ENCODE results near the gene ADGRA3.

The ADGRA3 gene

DNA sequence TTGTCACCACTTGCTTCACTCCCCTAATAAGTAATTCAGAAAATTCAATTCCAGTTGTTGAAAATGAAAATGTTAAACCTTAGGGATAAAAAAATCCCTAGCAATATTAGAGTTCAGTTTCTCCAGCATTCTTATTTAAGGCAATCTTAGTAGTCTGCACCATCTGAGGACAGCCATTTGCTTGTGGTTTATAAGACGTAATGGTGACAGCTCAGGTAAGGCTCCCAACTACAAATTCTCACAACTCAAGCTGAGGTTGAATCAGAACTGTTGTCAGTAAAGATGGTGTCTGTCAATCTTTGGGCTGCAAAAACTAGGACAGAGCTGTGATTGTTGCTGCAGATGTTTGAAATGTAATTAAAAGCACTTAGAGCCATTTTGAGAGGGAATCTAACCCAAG is 16.3 kb upstream of the ADGRA3 start:
- ChIA-PET POLR2A (no interaction called here), CTCF (no interaction called here)
- DNase-seq (ENCODE audit: extremely low spot score) = no peak
- TF ChIP-seq, protein P1, sequence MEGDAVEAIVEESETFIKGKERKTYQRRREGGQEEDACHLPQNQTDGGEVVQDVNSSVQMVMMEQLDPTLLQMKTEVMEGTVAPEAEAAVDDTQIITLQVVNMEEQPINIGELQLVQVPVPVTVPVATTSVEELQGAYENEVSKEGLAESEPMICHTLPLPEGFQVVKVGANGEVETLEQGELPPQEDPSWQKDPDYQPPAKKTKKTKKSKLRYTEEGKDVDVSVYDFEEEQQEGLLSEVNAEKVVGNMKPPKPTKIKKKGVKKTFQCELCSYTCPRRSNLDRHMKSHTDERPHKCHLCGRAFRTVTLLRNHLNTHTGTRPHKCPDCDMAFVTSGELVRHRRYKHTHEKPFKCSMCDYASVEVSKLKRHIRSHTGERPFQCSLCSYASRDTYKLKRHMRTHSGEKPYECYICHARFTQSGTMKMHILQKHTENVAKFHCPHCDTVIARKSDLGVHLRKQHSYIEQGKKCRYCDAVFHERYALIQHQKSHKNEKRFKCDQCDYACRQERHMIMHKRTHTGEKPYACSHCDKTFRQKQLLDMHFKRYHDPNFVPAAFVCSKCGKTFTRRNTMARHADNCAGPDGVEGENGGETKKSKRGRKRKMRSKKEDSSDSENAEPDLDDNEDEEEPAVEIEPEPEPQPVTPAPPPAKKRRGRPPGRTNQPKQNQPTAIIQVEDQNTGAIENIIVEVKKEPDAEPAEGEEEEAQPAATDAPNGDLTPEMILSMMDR (IDR thresholded peaks at IDR 0.05; ENCODE audit: control extremely low read depth, extremely low read depth, low read depth, missing control alignments) = no peak

DNA sequence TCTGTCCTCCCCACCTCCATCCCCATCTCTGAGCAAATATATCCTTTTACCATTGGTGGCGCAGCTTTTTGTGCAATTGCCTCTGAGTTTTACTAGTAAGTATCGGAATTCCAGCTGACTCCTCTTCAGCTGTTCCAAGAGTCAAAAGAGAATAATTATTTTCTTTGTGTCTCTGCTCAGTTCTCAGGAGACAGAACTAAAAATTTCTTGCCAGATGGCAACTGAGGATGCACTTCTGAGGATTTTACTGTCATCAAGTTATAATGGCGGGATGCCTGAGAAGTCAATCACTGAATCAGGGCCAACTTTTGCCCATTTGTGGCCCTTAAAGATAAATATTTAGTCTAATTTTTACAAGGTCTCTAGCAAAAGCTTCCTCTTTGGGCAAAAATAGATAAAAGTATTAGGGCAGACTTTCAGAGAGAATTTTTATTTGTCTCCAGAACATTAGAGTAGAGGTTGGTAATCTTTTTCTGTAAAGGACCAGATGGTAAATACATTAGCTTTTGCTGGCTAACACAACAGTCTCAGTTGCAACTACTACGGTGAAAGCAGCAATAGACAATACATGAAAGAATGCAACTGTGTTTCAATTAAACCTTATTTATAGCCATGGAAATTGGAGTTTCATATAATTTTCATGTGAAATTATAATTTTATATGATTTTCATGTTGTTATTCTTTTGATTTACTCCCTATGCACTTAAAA is 15.6 kb upstream of the ADGRA3 start:
- no peak for DNase-seq (ENCODE audit: extremely low spot score)
- POLR2A ChIA-PET = no interaction called here
- CTCF ChIA-PET = no interaction called here
- TF ChIP-seq, protein P1 (IDR thresholded peaks at IDR 0.05; ENCODE audit: control extremely low read depth, extremely low read depth, low read depth, missing control alignments) = no peak

DNA sequence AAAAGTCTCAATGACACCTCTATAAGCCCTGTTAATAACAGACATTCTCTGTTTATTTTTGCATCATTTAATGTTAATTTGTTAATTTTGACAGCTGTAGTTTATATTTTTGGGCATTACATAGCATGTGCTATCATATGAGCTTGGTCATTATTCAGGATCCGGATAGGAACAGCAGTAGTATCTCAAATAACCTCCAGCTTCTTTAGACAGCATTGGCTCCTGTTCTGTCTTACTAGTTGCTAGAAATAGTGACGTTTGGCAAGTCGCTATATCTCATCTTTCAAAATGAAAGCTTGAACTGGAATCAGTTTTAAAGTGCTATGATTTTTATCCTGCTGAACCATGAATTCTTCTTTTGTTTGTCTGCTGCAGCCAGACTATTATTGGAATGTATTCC is 9.0 kb upstream of the ADGRA3 start:
- CTCF ChIA-PET = interaction anchor here (1.3 kb wide), 1 partner anchor 9 kb away, joined by 4 read pairs; no protein-coding TSS in a partner anchor
- no peak for DNase-seq (ENCODE audit: extremely low spot score)
- TF ChIP-seq, protein P1 (IDR thresholded peaks at IDR 0.05; ENCODE audit: control extremely low read depth, extremely low read depth, low read depth, missing control alignments) = no peak
- POLR2A ChIA-PET = no interaction called here

DNA sequence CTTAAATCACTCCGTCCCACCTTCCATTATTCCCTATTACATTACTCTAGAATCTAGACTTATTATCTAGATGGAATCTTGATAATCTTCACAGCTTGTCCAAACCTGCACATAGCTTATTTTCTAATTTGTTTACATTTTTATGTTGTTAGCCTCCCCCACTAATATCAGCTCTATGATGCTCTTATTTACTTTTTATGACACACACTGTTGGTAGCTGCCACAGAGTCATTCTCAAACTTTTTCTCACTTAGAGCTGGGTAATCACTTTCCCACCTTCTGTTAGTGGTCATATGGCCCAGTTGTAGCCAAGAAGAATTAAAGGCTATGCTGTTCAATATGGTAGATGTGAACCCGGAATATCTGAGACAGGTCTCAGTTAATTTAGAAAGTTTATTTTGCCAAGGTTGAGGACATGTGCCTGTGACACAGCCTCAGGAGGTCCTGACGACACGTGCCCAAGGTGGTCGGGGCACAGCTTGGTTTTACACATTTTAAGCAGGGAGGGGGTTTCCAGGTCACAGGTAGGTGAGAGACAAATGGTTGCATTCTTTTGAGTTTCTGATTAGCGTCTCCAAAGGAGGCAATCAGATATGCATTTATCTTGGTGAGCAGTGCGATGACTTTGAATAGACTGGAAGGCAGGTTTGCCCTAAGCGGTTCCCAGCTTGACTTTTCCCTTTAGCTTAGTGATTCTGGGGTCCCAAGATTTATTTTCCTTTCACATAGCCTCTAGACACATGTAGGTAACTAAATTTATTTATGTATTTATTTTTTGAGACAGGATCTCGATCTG is 7.0 kb upstream of the ADGRA3 start:
- CTCF ChIA-PET = interaction anchor here (1.5 to 1.7 kb wide), 2 partner anchors 17 to 23 kb away, joined by 3 to 8 read pairs; no protein-coding TSS in a partner anchor
- POLR2A ChIA-PET = no interaction called here
- TF ChIP-seq, protein P1 (IDR thresholded peaks at IDR 0.05; ENCODE audit: control extremely low read depth, extremely low read depth, low read depth, missing control alignments) = no peak
- no peak for DNase-seq (ENCODE audit: extremely low spot score)

DNA sequence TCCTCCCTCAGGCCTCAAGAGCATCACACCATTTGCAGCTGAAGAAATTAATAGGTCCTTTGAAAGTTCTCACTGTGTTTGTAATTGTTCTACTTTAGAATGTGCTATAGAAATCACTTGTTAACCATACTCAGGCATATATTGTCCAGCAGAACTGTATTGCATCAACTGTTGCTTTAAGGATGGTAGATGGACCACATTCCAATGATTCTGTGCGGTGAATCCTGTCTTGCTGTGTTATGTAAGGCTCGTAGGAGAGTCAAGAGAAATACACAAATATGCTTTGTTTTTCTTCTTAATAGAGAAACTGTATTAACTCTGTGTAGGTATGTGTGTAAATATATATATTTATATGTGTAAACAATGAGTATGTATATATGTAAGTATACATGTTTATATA is 6.3 kb upstream of the ADGRA3 start:
- CTCF ChIA-PET = interaction anchor here (1.5 to 1.7 kb wide), 2 partner anchors 18 to 22 kb away, joined by 3 to 8 read pairs; no protein-coding TSS in a partner anchor
- TF ChIP-seq, protein P1 (IDR thresholded peaks at IDR 0.05; ENCODE audit: control extremely low read depth, extremely low read depth, low read depth, missing control alignments) = no peak
- no peak for DNase-seq (ENCODE audit: extremely low spot score)
- POLR2A ChIA-PET = no interaction called here

DNA sequence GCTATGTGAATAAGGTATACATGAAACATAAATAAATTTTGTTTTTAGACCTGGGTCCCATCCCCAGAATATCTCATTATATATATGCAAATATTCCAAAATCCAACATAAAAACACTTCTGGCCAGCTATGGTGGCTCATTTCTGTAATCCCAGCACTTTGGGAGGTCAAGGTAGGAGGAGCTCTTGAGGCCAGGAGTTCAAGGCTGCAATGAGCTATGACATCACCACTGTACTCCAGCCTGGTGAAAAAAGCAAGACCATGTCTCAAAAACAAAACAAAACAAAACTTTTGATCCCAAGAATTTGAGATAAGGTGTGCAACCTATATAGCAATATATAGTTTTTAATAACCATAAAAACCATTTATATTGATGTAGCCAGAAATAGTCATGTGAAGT is 5.4 kb upstream of the ADGRA3 start:
- ChIA-PET POLR2A (no interaction called here), CTCF (interaction anchor here (1.7 kb wide), 1 partner anchor 19 kb away, joined by 8 read pairs; no protein-coding TSS in a partner anchor)
- TF ChIP-seq, protein P1 (IDR thresholded peaks at IDR 0.05; ENCODE audit: control extremely low read depth, extremely low read depth, low read depth, missing control alignments) = no peak
- DNase-seq (ENCODE audit: extremely low spot score) = no peak
